ENCODE results near the gene TMEM258.

The TMEM258 gene

GRCh38 chr11:61760946-61761345 is 31.5 kb downstream of the TMEM258 start:
- DNase-seq (ENCODE audit: low read depth in 2 of 2), result no peak

GRCh38 chr11:61757213-61757862 is 35.1 kb downstream of the TMEM258 start:
- no peak for DNase-seq (ENCODE audit: low read depth in 2 of 2)

- peak in 1 of 2 donors; percentile 44 for DNase-seq (ENCODE audit: low read depth in 2 of 2)
Observed at GRCh38 chr11:61756452-61757212, 35.8 kb downstream of the TMEM258 start.

DNA sequence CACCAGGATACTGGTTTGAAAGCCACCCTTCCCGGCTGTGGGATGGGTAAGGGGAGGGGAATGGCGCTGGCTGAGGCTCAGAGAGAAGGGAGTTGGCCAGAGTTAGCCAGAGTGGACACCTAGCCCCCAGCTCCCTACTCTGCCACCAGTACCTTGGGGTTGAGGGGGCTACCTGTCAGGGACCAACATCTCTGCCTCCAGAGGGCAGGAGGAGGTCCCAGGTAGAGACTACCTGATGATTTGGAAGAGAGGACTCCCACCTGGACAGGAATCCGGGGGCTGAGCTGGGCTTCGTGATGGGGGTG is 36.3 kb downstream of the TMEM258 start:
- DNase-seq (ENCODE audit: low read depth in 2 of 2), result no peak

- DNase-seq (ENCODE audit: low read depth in 2 of 2), result no peak
Observed at GRCh38 chr11:61754534-61755482, 37.6 kb downstream of the TMEM258 start.

DNA sequence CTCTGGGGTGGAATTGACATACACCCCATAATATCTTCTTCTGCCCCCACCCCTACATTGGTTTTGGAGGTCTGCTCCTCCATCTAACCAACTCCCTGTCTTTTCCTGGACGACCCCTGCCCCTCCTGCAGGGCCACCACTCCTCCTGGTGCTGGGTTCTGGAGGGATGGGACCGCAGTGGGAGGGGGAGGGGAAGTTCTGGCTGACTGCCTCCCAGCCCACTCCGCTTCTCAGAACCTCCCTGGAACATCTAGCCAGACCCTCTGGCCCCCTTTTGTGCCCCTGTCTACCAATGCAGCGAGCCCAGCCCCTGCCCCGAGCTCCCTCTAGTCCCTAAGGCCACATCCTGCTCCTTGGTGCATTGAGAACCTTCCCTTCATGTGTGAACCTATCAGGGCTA is 38.7 kb downstream of the TMEM258 start:
- no peak for DNase-seq (ENCODE audit: low read depth in 2 of 2)

- no peak for DNase-seq (ENCODE audit: low read depth in 2 of 2)
Observed at GRCh38 chr11:61752925-61753521, 39.4 kb downstream of the TMEM258 start.

GRCh38 chr11:61752117-61752924 is 40.1 kb downstream of the TMEM258 start, which contains the start of gene MYRF:
TSS of gene MYRF (plus strand) at chr11:61752636. CDS start at chr11:61752745, 109 bp downstream.
- peak in 1 of 2 donors; percentile 44 for DNase-seq (ENCODE audit: low read depth in 2 of 2)

- DNase-seq (ENCODE audit: low read depth in 2 of 2), result no peak
Observed at GRCh38 chr11:61751384-61751783, 41.0 kb downstream of the TMEM258 start.

DNA sequence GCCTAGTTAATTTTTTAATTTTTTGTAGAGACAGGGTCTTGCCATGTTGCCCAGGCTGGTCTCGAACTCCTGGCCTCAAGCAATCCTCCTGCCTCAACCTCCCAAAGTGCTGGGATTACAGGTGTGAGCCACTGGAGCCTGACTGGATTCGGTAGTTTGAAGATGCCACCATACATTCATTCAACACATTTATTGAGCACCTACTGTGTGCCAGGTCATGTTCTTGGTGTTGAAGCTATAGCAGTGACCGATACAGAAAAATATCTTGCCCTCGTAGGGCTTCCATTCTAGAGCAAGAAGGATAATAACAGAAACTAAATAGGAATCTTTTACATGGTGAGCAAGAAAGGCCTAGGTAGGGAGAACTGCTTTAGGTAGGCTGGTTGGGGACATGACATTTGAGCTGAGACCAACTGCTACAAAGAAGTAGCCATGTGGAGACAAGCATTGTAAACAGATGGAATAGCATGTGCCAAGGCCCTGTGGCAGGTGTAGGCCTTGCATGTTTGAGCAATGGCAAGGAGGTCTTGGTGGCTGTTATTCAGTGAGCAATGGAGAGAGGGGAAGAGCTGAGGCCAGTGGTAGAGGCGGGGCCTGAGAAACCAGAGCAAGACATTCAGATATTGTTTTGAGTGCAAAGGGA is 41.6 kb downstream of the TMEM258 start:
- no peak for DNase-seq (ENCODE audit: low read depth in 2 of 2)

DNA sequence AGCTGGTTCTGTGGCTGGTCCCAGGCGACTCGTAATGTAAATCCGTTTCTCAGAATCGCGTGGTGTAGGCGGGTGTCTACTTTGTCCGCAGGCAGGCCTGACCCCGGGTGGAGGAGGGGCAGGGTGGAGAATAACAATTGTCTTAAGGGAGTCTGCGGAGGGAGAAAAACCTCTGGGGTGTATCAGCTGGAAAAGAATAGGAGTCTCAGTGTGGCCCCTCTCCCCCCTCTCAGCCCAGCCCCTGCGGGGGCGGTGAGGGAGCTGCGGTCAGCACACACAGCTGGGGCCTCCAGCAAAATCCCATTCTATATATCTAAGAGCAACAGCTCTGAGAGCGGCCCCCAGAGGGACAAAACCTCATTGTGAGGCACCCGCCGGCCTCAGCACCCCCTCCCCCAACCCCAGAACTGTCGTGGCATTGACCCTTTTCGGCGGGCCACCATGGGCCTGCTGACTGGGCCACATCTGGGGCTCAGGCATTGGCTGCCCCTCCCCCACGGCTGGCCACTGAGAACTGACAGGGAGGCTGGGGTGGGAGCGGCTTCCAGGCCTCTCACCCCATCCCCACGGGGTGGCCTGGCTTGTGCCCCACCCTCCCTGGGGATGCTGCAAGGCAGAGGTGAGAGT is 42.7 kb downstream of the TMEM258 start:
- no peak for DNase-seq (ENCODE audit: low read depth in 2 of 2)

DNA sequence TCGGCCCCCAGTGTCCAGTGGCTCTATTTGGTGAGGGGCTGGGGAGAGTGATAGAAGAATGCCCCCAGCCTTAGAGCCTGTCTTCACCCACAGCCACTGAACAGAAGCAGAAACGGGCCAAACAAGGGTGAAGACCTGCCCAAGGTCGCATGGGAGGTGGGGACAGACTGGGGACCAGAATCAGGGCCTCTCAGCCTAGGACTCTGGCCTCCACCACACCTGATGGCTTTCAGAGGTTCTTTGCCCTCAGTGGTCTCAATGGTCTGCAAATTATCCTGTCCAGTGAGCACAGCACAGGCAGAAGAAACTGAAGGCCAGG is 44.5 kb downstream of the TMEM258 start:
- no peak for DNase-seq (ENCODE audit: low read depth in 2 of 2)

DNA sequence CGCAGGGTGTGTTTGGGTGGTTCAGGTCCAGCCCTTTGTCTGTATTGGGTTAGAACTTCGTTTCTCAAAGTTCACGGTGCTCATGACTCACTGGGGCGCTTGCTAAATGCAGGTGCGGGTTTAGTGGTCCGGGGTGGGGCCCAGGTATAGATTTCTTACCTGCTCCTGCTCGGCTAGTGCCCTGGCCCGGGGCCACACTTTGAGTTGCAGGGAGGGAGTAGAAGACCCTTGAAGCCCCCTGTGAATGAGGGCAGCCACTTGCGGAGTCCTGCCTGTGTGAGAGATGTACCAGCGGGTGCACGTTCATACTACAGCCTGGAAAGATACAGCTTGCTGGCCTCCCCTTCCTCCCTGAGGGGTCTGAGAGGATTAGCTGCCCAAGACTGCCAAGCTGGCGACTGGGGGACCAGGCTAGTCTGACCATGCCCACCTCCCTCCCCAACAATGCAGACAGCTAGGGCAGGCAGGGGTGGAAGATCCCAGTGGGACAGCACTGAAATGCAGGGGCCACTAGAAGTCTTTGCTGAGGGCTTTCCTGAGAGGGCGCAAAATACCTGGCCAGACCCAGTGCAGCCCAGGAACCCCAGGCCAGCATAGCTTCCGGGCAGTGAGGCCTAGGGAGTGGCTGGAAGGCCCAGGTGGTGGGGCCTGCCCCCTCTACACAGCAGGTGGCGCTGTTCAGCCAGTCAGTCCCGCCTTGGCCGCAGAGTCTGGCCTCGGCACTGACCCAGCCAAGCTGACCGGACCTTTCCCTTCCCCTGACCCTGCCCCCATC is 45.0 kb downstream of the TMEM258 start:
- peak in 1 of 2 donors; percentile 39 for DNase-seq (ENCODE audit: low read depth in 2 of 2)

DNA sequence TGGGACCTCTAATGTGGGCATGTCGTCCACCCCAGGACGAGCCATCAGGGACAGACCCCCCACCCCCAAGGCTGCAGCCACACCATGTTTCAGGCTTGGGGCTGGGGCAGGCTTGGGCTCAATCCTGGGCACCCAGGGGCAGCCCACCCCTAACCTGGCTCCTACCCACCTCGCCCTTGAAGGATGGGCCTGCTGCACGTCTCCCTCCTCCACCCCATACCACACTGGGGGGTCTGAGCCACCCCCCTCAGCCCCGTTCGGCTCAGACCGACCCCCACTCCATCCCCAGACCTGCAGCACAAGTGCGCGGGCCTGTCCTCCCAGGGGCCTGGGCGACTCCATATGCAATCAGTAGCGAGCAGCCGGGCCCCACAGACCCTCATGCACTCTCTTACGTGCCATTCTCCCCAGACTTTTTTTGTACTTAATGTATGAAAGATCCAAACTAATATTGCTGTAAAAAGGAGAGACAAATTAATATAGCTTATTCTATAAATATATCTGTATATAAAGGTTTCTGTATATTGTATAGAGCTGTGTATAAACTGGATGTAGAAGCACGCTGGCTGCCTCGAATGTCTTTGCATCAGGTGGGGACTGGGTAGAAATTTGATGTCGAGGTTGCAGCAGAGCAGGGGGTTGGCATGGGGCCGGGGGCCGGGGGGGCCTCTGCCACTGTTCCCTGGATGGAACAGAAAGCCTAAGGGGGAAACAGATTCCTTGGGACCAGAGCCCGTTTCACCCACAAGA is 45.8 kb downstream of the TMEM258 start:
- DNase-seq (ENCODE audit: low read depth in 2 of 2), result no peak

DNA sequence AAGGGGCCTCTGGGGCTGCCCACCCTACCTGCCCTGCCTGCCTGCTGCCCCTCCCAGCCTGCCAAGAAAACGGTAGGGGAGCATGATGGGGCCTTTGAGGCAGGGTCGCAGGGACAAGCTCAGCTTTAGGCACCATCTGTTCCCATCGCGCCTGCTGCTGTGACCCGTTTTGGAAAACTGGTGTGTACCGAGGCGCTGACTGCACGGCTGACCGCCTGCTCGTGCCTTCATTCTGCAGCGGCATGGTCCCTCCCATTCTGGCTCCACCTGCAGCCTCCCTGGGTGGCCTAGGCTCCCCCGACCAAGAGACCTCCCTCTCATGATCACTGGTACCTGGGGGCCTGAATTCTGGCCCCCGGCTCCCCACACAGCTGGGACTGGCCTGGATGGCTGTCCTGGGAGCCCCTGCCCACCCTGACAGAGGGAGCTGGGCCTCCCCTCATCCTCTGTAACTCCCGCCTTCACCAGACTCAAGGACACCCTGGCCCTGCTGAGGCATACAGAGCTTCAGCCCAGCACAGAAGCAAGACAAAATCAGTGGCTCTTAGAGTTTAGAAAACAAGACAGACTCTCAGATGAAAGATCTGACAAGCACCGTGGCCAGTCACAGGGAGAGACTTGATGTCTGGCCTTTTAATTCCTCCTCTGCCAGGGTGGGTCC is 46.5 kb downstream of the TMEM258 start:
- DNase-seq (ENCODE audit: low read depth in 2 of 2), result no peak

GRCh38 chr11:61744609-61745156 is 47.7 kb downstream of the TMEM258 start:
- no peak for DNase-seq (ENCODE audit: low read depth in 2 of 2)

GRCh38 chr11:61744181-61744580 is 48.2 kb downstream of the TMEM258 start:
- no peak for DNase-seq (ENCODE audit: low read depth in 2 of 2)

Data from stimulated activated CD4-positive, alpha-beta T cell treated with anti-CD3 and anti-CD28 coated beads, Interleukin-15, amount 100 ng/mL, for 48 hours (primary cell).